GM18505 (cell line): ENCODE results near the gene IL31RA.

Experiments
- ATAC-seq: cut with Tn5 transposase; IDR thresholded peaks from one replicate; pipeline ENCODE4 v1.9.1; 2021; ENCODE audit not compliant: unreplicated experiment
- POLR2A ChIP-seq: IDR thresholded peaks from 4 replicates; pipeline ENCODE4 v1.6.1; 2011; ENCODE audit warnings: borderline replicate concordance; ENCODE audit not compliant: insufficient read depth, insufficient read length; ENCODE audit errors: extremely low read depth

IL31RA gene

GRCh38 chr5:55873234-55873633 is 22.1 kb downstream of the IL31RA start:
- no peak for TF ChIP-seq POLR2A
- ATAC-seq, result no peak

DNA sequence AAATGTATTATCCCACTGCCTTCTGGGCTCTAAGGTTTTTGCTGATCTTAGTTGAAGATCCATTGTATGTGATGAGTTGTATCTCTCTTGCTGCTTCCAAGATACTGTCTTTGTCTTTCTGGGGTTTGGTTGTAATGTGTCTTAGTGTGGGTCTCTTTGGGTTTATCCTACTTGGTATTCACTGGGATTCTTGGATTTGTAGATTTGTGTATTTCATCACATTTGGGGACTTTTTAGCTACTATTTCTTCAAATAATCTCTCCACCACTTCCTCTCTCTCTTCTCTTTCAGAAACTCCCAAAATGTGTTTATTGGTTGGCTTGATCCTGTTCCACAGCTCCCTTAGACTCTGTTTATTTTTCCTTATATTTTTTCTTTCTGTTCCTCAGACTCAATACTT is 26.5 kb downstream of the IL31RA start:
- TF ChIP-seq POLR2A, result no peak
- no peak for ATAC-seq

DNA sequence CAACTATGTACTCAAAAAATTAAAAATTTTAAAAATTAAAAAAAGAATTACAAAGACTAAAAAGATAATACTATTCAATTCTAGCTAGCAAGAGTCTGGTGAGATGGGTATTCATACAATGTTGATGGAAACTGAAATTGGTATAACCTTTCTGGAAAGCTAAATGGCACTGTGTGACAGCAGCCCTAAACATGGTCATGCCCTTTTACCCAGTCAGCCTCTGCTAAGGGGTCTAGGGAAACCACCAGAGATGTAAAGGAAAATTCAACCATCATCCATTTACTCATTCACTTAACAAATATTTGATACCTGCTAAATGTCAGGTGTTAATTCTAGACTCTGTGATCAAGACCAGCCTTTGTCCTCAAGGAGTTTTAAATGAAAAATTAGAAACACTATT is 29.3 kb downstream of the IL31RA start:
- TF ChIP-seq POLR2A, result no peak
- no peak for ATAC-seq

- ATAC-seq, result no peak
- no peak for TF ChIP-seq POLR2A
Measured at GRCh38 chr5:55885359-55885758, 34.2 kb downstream of the IL31RA start.

DNA sequence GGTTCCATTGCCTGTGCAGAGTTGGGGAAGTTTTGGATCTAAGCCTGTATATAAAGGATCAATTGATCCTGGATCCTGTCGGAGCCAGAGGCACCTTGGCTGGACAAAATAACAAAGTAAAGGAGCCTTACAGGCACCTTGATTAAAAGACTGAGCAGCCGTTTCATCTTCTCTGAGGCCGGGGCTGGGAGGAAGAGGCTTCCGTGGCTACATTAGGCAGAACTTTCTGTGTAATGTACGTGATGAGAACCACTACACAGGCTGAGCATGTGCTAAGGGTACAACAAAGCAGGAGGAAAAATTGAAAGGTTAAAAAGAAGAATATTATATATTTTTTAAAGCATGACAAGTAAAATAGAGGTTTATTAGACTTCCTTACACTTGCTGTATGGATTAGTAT is 37.0 kb downstream of the IL31RA start:
- ATAC-seq, result no peak
- no peak for TF ChIP-seq POLR2A

DNA sequence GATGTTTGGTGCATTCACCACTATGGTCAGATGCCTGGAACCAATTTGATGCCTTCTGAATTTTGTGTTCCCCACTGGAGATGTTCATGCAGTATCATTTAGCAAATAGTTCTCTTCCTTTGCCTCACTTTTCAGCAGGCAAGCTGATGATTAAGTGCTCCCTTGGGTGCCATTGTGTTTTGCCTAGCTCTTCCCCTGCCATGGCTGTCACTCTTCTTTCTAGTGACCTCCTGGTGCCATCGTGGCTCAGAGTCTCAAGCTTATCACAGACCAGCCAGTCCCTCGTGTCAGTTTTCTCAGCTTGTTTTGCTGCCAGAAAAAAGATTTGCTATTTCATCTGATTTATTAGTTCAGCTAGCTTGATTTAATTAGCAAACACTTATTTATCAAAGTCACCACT is 41.3 kb downstream of the IL31RA start:
- no peak for TF ChIP-seq POLR2A
- ATAC-seq, result no peak

DNA sequence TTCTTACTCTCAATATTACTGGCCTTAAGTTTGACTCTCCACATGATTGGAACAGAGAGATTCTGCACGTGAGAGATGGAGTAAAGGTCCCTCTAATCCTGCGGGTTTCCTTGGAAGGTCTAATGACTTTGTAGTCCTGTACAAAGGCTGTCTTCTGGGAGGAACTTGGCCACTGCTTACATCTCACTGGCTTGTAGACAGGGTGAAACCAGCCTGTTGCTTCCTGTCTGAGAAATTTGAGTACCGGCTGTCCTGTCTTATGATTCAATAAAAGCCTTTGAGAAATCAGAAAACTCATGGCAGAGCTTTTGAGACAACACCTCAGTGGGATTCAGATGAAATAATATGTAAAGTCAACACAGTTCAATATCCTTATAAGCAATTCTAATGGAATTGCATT is 43.0 kb downstream of the IL31RA start:
- ATAC-seq, result no peak
- no peak for TF ChIP-seq POLR2A

DNA sequence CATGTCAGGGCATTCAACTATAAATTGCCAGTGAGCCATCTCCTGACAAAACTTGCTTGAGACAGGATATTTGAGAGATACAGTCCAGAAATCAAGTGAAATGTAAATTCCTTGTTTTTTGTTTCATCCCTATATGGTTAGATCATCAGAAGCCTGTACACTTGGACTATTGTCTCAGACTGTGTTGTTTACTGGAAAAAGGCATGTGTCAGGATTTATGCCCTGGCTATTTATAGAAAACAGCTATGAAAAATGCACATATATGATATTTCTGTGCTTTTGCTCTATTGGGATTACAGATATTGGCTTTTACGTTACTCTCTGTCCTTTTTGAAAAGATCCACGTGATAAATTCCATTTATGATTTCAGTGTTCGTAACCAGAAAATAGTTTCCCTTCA is 44.2 kb downstream of the IL31RA start:
- ATAC-seq, result no peak
- no peak for TF ChIP-seq POLR2A

GRCh38 chr5:55896238-55896637 is 45.1 kb downstream of the IL31RA start:
- no peak for TF ChIP-seq POLR2A
- ATAC-seq, result no peak

DNA sequence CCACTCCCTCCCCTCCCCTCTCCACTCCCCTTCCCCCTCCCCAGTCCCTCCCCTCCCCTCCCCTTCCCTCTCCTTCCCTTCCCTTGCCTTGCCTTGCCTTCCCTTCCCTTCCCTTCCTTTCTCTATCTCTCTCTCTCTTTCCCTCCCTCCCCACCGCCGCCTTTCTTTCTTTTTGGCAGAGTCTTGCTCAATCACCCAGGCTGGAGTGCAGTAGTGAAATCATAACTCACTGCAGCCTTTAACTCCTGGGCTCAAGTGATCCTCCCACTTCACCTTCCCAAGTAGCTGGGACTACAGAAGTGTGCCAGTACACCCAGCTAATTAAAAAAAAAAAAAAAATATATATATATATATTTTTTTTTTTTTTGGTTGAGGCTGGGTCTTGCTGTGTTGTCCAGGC is 45.5 kb downstream of the IL31RA start:
- no peak for TF ChIP-seq POLR2A
- no peak for ATAC-seq

DNA sequence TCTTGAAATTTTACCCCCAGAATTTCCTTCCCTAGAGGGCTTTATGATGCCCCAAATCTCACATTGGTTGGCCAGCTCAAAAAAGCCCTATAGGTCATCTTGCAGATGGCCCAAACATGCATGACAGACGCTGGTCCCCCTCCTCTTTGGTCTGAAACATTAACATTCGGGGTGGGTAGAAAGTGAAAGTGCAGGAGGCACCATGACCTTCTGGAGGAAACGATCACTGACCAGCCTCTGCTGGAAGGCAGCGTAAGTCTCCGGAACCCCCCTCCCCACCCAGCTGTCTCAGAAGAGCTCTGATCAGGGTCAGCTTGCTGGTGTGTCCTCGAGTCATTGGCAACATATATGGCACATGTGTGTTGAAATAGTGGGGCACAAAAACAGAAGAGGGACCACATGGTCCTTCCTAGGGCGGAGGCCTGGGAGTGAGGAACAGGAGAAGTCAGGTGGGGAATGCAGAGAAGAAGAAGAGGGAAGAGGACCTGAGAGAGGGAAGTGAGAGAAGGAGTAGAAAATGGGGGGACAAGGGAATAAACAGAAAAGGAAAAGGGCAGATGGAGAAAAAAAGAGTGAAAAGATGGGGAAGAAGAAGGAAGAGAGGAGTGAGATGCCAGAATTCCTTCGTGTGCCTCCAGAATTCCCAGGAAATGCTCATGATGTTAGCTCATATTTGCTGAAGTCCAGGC is 46.2 kb downstream of the IL31RA start:
- ATAC-seq, result no peak

DNA sequence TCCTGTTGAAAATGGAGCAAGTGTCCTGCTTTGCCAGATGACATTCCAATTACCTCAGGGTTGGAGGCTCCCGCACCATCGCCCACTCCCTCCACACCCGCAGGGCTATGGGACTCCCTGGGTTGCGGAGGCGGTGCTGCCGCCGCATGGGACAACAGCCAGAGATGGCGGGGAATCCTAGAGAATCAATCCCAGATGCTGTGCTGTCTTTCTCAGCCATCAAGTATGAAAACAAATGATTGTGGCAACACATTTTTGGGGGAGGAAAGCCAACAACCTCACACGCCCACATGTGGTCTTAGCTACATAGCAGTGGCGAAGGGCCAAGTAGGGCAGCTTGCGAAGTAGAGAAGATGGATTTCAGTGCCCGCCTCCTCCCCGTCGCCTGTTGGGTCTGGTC is 46.7 kb downstream of the IL31RA start:
- no peak for TF ChIP-seq POLR2A
- no peak for ATAC-seq

More for the DNA sequence above, 46.2 kb downstream of the IL31RA start:
- TF ChIP-seq POLR2A, result no peak

GRCh38 chr5:55899344-55899743 is 48.2 kb downstream of the IL31RA start:
- no peak for TF ChIP-seq POLR2A
- ATAC-seq, result no peak

- TF ChIP-seq POLR2A, result no peak
- ATAC-seq, result no peak
Measured at GRCh38 chr5:55900068-55900467, 48.9 kb downstream of the IL31RA start.

GRCh38 chr5:55900776-55901175 is 49.6 kb downstream of the IL31RA start:
- no peak for ATAC-seq
- TF ChIP-seq POLR2A, result no peak
